Measurements from ENCODE around the gene MRTFA.

The MRTFA gene

DNA sequence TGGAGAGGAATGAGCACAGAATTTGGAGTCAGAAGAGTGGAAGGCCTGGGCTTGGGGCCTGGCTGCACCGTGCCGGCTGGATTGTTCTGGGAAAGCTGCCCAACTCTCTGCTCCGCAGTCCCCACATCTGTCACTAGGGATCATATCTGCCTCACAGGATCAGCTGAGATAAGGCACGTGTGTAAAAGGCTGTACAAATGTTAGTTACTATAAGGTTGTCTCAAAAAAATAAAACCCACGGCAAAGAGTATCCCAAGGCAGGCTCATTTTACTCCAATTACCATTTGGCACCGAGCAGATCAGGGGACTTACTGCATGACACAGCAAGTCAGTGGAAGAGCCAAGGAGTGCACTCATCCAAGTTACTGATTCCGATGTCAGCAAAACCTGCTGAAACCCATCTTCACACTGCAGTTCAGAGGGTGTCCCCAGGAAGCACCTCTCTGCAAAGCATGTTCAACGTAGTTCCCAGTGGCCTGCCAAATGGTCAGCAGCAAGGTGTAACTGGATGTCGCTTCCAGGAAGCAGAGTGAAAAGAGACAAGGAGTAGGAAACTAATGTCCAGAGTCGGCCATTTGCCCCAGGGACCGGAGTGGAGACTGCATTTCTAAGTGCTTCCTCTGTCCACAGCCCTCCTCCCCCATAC, 18.1 kb upstream of the MRTFA start:
- no peaks in the 10 kb centered on the region for H3K9me3 ChIP-seq (ENCODE audit: control insufficient read depth, low read depth, low read length)
- H3K4me1 ChIP-seq (ENCODE audit: control insufficient read depth, low read depth, low read length), result no peaks in the 10 kb centered on the region
- H3K4me3 ChIP-seq (ENCODE audit: low read length), result no peak overlapping the region
- H3K27ac ChIP-seq (ENCODE audit: low read length), result no peak overlapping the region
- H3K9ac ChIP-seq (ENCODE audit: low read length), result no peak overlapping the region
- no peaks in the 10 kb centered on the region for H3K36me3 ChIP-seq (ENCODE audit: control insufficient read depth, low read depth, low read length)
- no peaks in the 10 kb centered on the region for H3K27me3 ChIP-seq (ENCODE audit: control insufficient read depth, insufficient read depth, low read length)

- Histone ChIP-seq H3K36me3 (ENCODE audit: control insufficient read depth, low read depth, low read length) (no peaks in the 10 kb centered on the region), H3K9me3 (ENCODE audit: control insufficient read depth, low read depth, low read length) (no peaks in the 10 kb centered on the region), H3K9ac (ENCODE audit: low read length) (no peak overlapping the region), H3K4me3 (ENCODE audit: low read length) (no peak overlapping the region), H3K27me3 (ENCODE audit: control insufficient read depth, insufficient read depth, low read length) (no peaks in the 10 kb centered on the region), H3K4me1 (ENCODE audit: control insufficient read depth, low read depth, low read length) (no peaks in the 10 kb centered on the region), H3K27ac (ENCODE audit: low read length) (no peak overlapping the region)
Measured at GRCh38 chr22:40653361-40653760, 16.8 kb upstream of the MRTFA start.

DNA sequence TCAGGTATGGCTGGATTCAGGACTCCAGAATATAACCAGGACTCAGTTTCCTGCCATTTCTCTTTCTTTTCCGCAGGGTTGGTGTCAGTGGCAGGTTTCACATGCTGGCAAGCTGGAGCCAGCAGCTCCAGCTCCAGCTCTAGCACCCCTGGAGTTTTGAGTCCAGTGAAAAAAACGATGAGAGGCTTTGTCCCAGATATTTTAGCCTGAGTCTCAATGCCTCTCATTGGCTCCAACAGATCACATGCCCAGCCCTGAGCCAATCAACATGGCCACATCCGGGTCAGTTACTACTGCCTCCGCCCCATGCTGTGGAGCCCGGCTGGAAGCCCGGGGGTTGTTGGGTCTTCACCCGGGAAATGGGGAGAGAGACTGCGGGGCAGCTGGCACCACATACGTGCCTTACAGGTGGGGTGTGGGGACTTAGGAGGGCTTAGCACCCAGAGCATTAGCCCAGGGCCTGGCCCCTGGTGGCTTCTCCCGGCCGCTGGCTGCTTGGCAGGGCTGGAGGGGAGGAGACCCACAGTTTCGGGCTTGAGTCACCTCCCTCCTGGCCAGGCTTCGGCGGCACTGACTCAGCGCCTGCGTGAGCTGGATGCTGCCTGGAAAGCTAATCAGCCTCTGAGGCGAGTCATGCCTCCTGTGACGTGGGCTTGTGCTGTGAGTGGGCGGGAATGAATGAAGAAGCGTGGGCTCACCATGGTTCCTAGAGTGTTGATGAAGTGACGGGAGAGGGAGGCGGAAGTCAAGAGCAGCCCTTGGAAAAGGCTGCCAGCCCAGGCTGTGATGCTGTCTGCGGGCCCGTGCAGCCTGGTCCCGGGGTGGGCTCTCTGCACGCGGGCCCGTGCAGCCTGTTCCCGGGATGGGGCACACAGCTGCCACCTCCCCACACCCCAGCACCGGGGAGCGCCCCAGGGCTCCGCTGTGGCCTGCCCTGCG, 15.3 kb upstream of the MRTFA start:
- no peaks in the 10 kb centered on the region for H3K4me1 ChIP-seq (ENCODE audit: control insufficient read depth, low read depth, low read length)
- no peaks in the 10 kb centered on the region for H3K36me3 ChIP-seq (ENCODE audit: control insufficient read depth, low read depth, low read length)
- no peaks in the 10 kb centered on the region for H3K27me3 ChIP-seq (ENCODE audit: control insufficient read depth, insufficient read depth, low read length)
- H3K9me3 ChIP-seq (ENCODE audit: control insufficient read depth, low read depth, low read length), result no peaks in the 10 kb centered on the region
- peak overlapping the region; percentile 30 for H3K4me3 ChIP-seq (ENCODE audit: low read length)
- H3K27ac ChIP-seq (ENCODE audit: low read length), result peak overlapping the region; percentile 51
- H3K9ac ChIP-seq (ENCODE audit: low read length), result no peak overlapping the region

DNA sequence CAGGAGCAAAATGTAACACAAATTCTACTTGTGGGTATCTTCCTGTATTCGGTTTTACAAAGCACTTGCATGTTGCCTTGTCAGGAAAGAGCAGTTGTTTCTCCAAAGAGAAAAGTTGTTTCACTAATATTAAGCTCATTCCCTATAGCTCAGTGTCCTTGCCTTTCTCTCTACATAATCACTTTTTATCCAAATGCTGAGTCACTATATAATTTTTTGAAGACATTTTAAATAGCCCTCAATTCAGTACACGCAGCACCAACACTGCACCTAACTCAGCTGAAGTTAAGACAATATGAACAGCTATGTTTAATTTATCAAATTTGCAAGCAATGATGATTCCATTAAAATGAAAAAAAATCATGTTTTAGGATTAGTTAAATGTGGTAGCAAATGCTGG, 14.5 kb upstream of the MRTFA start:
- Histone ChIP-seq H3K27me3 (ENCODE audit: control insufficient read depth, insufficient read depth, low read length) (no peaks in the 10 kb centered on the region), H3K9ac (ENCODE audit: low read length) (no peak overlapping the region), H3K9me3 (ENCODE audit: control insufficient read depth, low read depth, low read length) (no peaks in the 10 kb centered on the region), H3K4me1 (ENCODE audit: control insufficient read depth, low read depth, low read length) (no peaks in the 10 kb centered on the region), H3K27ac (ENCODE audit: low read length) (no peak overlapping the region), H3K4me3 (ENCODE audit: low read length) (no peak overlapping the region), H3K36me3 (ENCODE audit: control insufficient read depth, low read depth, low read length) (no peaks in the 10 kb centered on the region)

DNA sequence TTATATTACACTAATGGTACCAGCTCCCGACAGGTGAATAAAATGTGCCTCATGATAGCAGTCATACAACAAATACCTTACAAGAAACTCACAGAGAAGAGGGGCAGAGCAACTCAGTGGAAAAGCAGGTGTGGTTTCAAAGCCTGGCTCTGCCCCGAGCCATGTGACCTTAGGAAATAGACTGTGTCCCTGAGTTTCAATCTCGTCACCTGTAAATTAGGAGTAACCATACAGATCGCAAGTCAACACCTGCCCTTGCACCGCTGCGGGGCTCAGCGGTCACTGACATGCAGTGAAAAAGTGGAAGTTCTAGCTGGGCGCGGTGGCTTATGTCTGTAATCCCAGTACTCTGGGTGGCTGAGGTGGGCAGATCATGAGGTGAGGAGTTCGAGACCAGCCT, 11.9 kb upstream of the MRTFA start:
- no peaks in the 10 kb centered on the region for H3K36me3 ChIP-seq (ENCODE audit: control insufficient read depth, low read depth, low read length)
- no peak overlapping the region for H3K27ac ChIP-seq (ENCODE audit: low read length)
- H3K27me3 ChIP-seq (ENCODE audit: control insufficient read depth, insufficient read depth, low read length), result no peaks in the 10 kb centered on the region
- no peaks in the 10 kb centered on the region for H3K4me1 ChIP-seq (ENCODE audit: control insufficient read depth, low read depth, low read length)
- no peaks in the 10 kb centered on the region for H3K9me3 ChIP-seq (ENCODE audit: control insufficient read depth, low read depth, low read length)
- H3K4me3 ChIP-seq (ENCODE audit: low read length), result no peak overlapping the region
- H3K9ac ChIP-seq (ENCODE audit: low read length), result no peak overlapping the region

- Histone ChIP-seq H3K27ac (ENCODE audit: low read length) (no peak overlapping the region), H3K9ac (ENCODE audit: low read length) (no peak overlapping the region), H3K27me3 (ENCODE audit: control insufficient read depth, insufficient read depth, low read length) (no peaks in the 10 kb centered on the region), H3K4me1 (ENCODE audit: control insufficient read depth, low read depth, low read length) (no peaks in the 10 kb centered on the region), H3K9me3 (ENCODE audit: control insufficient read depth, low read depth, low read length) (no peaks in the 10 kb centered on the region), H3K4me3 (ENCODE audit: low read length) (no peak overlapping the region), H3K36me3 (ENCODE audit: control insufficient read depth, low read depth, low read length) (no peaks in the 10 kb centered on the region)
Measured at GRCh38 chr22:40645579-40646197, 9.2 kb upstream of the MRTFA start.

DNA sequence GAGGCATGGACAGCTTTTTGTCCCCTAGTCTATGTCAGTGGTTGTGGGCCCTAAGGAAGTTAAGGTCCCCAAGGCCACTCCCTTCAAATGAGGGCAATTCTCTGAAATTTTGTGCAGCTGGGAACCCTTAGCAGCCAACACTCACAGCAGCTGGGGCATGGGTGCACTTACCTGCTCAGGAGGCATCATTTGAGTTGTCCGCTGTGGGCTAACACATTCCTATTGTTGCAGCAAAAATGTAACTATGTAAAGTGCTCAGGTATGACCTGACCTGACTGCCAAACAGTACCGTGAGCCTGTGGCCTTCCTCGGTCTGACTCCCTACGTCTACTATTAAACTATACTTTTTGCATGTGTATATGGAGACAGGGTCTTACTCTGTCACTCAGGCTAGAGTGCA, 5.8 kb upstream of the MRTFA start:
- no peak overlapping the region for H3K4me3 ChIP-seq (ENCODE audit: low read length)

DNA sequence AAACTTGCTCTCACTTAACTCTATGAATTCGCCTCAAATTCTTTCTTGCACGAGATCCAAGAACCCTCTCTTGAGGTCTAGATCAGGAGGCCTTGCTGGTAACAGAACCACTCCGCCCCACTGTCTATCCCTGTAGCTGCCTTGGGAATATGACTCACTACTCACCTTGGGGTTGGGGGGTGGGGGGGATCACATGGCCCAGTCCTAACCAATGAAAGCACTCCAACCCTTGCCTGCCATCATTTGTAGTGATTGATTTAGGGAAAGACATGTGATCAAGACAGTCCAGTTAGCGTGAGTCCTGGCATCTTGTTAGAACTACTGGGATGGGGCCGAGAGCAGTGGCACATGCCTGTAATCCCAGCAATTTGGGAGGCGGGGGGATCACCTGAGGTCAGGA, 4.8 kb upstream of the MRTFA start:
- H3K9ac ChIP-seq (ENCODE audit: low read length), result no peak overlapping the region
- H3K36me3 ChIP-seq (ENCODE audit: control insufficient read depth, low read depth, low read length), result no peaks in the 10 kb centered on the region
- H3K4me1 ChIP-seq (ENCODE audit: control insufficient read depth, low read depth, low read length), result no peaks in the 10 kb centered on the region
- H3K27ac ChIP-seq (ENCODE audit: low read length), result no peak overlapping the region
- H3K9me3 ChIP-seq (ENCODE audit: control insufficient read depth, low read depth, low read length), result no peaks in the 10 kb centered on the region
- no peak overlapping the region for H3K4me3 ChIP-seq (ENCODE audit: low read length)
- H3K27me3 ChIP-seq (ENCODE audit: control insufficient read depth, insufficient read depth, low read length), result peaks cover 9% of the 10 kb centered on the region

More for the DNA sequence above, 5.8 kb upstream of the MRTFA start:
- no peaks in the 10 kb centered on the region for H3K36me3 ChIP-seq (ENCODE audit: control insufficient read depth, low read depth, low read length)
- H3K9me3 ChIP-seq (ENCODE audit: control insufficient read depth, low read depth, low read length), result no peaks in the 10 kb centered on the region
- H3K27ac ChIP-seq (ENCODE audit: low read length), result no peak overlapping the region
- H3K4me1 ChIP-seq (ENCODE audit: control insufficient read depth, low read depth, low read length), result no peaks in the 10 kb centered on the region
- no peak overlapping the region for H3K9ac ChIP-seq (ENCODE audit: low read length)
- H3K27me3 ChIP-seq (ENCODE audit: control insufficient read depth, insufficient read depth, low read length), result peaks cover 9% of the 10 kb centered on the region

- Histone ChIP-seq H3K36me3 (ENCODE audit: control insufficient read depth, low read depth, low read length) (no peaks in the 10 kb centered on the region), H3K4me3 (ENCODE audit: low read length) (no peak overlapping the region), H3K27me3 (ENCODE audit: control insufficient read depth, insufficient read depth, low read length) (peaks cover 9% of the 10 kb centered on the region), H3K9ac (ENCODE audit: low read length) (no peak overlapping the region), H3K27ac (ENCODE audit: low read length) (no peak overlapping the region), H3K9me3 (ENCODE audit: control insufficient read depth, low read depth, low read length) (no peaks in the 10 kb centered on the region), H3K4me1 (ENCODE audit: control insufficient read depth, low read depth, low read length) (peaks cover 5% of the 10 kb centered on the region)
Measured at GRCh38 chr22:40638261-40638660, 1.7 kb upstream of the MRTFA start.

DNA sequence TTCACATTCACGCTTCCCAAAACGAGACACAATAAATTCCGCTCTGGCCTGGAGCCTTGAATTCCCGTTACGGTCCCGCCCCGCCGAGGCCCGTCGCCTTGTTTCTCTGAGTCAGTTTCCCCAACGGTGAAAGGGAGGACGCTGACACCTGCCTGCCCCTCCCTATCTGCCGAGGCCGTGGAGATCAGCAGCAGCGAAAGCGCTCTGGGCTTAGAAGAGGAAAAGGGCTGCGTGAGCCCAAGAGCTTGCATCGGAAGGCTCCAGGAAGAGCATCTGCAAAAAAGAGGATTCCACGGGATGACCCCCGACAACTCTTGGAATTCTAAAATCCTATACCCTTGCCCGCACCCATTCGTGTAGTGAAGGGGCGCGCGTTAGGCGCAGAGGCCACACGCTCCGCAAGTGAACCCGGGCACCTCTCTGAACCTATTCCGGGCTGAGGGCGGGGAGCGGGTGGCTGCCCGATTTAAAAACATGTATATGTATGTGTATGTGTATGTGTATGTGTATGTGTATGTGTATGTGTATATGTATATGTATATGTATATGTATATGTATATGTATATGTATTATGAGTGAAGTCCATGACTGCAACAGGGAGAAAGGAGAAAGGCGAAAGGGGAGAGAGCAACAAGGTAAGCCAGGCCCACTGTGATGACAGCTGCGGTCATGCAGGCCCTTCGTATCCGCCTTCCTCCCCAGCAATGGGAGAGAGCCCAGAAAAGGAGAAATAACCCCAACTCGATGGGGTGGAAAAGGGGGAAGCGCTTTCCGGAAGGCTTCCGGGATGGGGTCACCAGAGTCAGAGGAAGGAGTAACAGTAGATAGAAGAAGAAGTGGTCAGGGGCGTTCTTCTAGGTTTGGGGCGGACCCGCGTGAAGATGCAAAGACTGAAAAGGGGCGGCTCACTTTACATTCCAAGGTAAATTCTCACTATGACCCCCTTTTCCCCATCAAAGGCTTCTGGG, 948 bp upstream of the MRTFA start:
- Histone ChIP-seq H3K4me1 (ENCODE audit: control insufficient read depth, low read depth, low read length) (peaks cover 5% of the 10 kb centered on the region), H3K36me3 (ENCODE audit: control insufficient read depth, low read depth, low read length) (no peaks in the 10 kb centered on the region), H3K9ac (ENCODE audit: low read length) (no peak overlapping the region), H3K27ac (ENCODE audit: low read length) (no peak overlapping the region), H3K27me3 (ENCODE audit: control insufficient read depth, insufficient read depth, low read length) (peaks cover 9% of the 10 kb centered on the region), H3K4me3 (ENCODE audit: low read length) (peak overlapping the region; percentile 77), H3K9me3 (ENCODE audit: control insufficient read depth, low read depth, low read length) (no peaks in the 10 kb centered on the region)

DNA sequence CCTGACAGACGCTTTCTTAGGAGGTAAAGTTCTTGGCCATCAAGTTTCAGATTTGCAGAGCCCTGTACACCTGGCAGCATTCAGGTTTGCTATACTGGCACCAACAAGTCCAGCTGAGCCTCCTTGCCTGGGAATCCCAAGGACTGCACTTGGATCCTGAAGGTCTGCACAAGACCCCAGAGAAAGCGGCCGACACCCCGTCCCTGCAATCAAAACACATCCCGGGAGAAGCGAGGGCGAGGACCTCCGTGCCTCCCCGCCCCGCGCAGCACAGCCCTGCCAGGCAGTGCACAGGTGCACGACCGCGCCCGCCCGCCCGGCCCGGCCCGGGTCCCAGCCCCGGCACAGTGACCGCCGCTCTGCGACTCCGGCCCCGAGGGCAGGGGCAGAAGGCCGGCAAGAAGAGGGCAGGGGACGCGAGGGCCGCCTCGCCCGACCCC, 559 bp downstream of the MRTFA start:
- Histone ChIP-seq H3K9ac (ENCODE audit: low read length) (peak overlapping the region; percentile 72), H3K36me3 (ENCODE audit: control insufficient read depth, low read depth, low read length) (no peaks in the 10 kb centered on the region), H3K4me3 (ENCODE audit: low read length) (peak overlapping the region; percentile 65), H3K27me3 (ENCODE audit: control insufficient read depth, insufficient read depth, low read length) (peaks cover 9% of the 10 kb centered on the region), H3K4me1 (ENCODE audit: control insufficient read depth, low read depth, low read length) (peaks cover 5% of the 10 kb centered on the region), H3K27ac (ENCODE audit: low read length) (no peak overlapping the region), H3K9me3 (ENCODE audit: control insufficient read depth, low read depth, low read length) (no peaks in the 10 kb centered on the region)
